GM15510 (cell line): Measurements from ENCODE around the gene AMIGO1.

Experiments
- POLR2A ChIP-seq: IDR thresholded peaks from 3 replicates; pipeline ENCODE4 v1.6.1; 2011; ENCODE audit warnings: borderline replicate concordance; ENCODE audit not compliant: insufficient read length; ENCODE audit errors: extremely low read depth

AMIGO1 gene

DNA sequence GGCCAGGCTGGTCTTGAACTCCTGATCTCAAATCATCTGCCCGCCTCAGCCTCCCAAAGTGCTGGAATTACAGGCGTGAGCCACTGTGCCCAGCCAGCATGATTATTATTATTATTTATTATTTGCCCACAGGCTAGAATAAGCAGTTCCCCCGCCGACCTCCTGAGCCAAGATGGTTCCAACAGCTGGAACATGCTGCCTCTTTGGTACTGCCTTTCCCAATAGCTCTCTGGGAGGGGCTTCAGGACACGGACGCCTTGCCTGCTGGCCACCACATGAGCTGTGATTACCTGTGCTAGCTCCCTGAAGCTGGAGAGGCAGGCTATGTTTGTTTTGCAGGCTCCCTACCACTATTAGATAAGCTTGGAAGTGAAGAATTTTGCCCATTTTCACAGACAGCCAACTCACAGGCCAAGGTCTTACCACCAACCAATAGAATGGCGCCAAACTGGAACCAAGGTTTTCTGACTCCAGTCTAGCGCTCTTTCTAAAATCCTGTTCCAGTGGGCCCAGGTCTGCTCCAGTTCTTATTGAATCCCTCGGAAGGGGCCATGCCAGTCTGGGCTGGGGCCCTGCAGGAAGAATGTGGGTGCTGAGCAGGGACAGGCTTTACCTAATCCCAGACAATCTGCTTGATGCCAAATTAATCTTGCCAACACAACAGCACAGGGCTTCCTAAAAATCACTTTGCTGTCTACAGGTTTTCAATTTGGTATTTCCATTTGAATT is 28.1 kb upstream of the AMIGO1 start:
- TF ChIP-seq POLR2A = no peak

DNA sequence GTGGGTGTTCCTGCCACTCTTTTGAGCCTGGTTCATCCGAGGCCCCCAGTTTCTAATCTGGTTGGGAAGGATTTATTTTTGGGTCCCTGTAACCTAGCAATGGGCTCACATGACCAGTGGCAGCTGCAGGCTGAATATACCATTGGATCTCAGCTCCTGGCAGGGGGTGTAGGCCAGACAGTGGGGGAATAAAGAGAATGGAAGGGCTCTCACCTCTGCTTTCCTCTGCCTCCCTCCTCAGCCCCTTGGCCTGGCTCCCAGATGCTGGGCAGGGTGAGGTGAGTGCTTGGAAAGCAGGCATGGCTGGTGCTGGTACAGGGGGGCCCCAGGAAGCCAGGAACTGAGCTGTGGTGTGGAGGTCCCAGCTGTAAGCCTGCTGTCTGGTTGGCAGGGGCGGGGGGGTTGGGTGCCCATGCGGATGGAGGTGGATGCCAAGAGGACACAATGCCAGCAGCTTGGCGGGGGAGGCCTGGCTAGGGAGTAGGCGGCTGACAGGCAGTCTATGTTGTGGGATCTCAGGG is 26.5 kb upstream of the AMIGO1 start:
- no peak for TF ChIP-seq POLR2A

DNA sequence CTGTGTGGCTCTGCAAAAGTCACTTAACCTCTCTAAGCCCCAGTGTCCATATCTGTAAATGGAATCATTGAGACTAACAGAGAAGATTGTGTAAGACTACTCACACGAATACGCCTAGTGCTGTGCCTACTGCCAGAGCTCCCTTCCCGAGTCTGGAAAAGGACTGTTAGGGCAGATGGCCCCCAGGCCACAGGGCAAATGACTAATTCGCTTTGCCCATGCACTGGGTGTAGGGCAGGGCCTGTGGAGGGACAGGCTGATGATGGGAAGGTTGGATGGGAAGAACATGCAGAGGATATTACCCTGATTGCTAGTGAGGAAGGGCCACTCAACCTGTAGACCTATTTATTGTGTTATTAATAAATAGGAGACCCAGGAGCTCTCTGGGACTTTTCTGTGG is 26.0 kb upstream of the AMIGO1 start:
- TF ChIP-seq POLR2A = no peak

DNA sequence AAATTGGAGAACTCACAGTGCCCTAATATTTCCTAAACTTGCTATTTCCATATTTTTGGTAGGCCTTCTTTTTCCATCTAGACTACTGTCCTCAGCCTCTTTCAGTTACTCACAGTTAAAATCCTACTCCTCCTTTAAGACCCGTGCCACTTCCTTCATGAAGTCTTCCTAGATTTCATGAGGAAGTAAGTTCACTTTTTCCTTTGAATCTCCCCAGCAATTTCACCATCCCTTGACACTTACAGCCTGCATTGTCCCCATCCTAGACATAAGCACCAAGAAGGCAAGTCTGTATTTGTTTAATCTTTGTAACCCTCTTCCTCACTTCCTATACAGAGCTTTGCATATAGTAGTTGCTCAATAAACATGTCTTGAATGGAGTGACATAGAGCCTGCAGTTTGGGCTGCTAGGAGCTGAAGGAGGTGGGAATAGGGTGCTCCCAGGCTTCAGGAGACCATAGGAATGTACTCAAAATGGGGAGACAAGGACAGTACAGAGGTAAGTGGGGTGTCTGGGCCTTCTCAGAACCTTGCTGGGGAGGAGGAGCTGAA is 24.9 kb upstream of the AMIGO1 start:
- no peak for TF ChIP-seq POLR2A

DNA sequence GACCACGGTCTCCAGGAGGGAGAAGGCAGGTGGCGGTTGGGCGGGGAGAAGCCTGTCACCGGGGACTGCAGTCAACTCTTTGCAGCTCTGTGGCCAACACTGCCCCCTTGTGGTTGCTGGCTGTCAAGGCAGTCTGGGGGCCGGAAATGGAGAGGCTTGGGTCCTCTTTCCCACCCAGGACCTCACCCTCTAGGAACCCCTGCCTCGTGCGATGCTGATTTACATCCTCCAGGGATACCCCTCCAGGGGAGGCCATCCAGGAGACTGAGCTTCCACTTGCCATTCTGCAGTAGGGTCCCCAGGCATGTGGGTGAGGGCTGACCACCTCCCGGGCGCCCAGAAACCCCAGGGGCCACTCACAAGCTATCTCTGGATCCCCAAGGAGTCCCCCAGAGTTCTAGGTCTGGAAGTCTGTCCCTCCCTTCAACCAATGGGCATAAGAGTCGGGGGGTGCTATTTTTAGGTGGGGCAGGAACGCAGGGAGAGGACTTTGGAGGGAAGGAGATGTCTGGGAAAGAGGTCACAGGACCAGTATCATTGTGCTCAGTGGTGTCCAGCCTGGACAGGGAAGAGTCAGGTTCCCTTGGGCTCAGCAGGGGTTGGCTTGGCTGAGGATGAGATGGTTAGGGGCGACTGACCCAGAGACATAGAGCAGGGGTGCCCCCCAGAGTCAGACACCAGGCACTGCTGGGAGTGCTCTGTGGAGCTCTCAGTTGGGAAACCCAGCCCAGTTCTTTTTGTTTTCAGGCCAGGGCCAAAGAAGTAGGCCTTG is 23.0 kb upstream of the AMIGO1 start:
- no peak for TF ChIP-seq POLR2A

DNA sequence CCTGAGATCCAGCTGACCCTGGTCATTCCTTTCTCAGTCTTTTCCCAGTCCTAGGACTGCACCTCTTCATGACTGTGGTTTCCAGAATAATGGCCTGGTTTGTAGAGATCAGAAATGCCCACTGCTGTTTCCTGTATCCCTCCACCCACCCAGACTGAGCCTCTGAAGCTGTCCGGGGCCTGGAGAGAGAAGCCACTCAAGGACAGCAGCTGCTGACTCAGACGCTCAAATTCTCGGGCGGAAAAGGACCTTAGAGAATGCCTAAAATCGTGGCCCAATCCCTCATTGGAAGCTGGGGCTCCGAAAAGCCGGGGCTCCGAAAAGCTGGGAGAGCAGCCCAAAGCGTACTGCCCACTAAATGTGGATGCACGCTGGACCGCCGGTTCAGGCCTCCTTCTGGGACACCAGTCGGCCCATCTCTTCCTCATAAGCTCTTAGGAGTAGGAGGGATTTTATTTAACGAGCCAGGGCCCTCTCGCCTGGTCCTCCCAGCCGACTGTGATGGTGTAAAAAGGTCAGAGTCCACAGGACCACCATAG is 22.4 kb upstream of the AMIGO1 start:
- no peak for TF ChIP-seq POLR2A

DNA sequence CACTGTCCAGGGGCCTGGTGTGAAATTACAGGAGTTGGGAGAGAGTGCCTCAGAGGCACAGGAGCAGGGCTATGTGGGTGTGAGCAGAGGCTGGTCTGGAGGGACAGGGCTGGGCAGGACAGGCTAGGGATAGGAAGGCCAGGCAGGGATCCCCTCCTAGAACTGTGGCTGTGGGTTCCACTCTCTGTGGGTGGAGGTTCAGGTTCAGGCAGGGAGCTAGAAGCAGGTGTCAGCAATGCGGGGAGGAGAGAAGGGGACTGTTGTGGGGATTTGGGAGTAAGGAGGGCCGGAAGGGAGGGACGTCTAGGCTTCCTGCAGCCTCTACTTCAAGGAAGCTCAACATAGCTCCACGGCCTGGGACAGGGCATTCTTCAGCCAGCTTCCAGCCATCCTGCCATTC is 21.9 kb upstream of the AMIGO1 start:
- no peak for TF ChIP-seq POLR2A

DNA sequence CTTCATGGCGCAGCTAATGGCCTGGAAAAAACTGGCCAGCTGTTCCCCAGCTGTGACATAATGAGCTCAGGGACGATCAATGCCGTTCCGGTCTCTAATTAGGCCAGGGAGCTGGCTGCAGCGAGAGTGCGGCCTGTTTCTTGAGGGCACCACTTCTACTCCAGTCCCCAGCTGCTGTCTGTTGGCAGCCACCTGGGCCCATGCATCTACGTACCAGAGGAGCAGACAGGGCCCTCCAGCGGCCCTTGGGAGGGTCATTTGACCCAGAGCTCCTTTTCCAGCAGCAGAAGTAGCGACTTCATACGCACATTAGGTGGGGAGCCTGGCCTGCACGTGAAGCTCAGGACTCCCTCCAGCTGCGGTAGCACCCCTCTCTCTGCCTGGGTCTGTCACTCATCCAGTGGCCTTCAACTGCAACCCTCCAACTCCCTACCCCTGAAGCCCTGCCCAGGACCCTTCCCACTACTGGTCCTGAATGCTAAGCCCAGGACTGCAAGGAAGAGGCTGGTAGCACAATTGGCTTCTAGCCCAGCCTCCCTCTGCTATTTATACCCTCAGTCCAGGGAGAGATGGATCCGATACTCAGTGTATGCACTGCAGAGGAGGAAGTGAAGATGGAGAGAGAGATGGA is 21.0 kb upstream of the AMIGO1 start:
- no peak for TF ChIP-seq POLR2A

DNA sequence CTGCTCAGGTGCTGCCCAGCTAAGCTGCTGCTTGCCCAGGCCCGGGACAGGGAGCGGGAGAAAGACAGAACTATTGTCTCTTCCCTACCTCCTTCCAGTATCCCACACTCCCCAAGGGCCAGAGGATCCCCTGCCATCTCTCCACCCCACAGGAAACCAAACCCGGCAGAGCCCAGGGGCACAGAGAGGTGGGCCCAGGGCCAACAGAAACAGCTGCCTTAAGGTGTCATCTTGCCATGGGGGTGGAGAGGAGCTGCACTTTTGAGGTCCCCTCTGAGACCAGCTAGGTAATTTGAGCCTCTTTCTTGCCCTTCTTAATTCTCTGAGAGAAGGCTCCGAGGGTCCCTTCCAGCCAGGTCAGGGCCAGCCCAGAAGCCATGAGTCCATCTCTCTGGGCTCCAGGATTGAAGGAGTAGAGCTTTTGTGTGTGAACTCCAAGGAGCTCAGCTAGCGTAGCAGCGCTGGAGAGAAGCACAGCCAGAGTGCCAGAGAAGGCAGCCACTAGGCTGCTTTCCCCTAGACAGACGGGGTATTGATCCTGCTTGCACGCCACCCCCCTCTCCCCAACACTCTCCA is 20.4 kb upstream of the AMIGO1 start:
- TF ChIP-seq POLR2A = no peak

DNA sequence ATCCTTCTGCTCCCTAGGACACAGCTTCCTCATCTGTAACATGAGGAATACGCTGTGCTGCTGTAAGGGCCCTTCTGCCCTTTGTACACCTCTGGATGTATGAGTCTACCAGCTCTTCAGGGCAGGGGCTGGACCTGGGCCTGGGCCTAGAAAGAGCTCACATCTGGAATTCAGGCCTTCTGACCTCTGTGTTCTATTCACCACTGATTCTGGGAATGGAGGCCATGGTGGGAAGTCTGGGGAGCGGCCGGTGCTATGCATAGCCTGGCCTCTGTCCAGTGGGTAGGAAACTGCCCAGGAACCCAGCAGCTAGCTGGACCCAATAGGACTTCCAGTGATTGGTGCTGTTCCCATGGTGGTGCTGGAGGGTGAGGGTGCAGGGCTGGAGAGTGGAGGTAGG is 19.2 kb upstream of the AMIGO1 start:
- no peak for TF ChIP-seq POLR2A

DNA sequence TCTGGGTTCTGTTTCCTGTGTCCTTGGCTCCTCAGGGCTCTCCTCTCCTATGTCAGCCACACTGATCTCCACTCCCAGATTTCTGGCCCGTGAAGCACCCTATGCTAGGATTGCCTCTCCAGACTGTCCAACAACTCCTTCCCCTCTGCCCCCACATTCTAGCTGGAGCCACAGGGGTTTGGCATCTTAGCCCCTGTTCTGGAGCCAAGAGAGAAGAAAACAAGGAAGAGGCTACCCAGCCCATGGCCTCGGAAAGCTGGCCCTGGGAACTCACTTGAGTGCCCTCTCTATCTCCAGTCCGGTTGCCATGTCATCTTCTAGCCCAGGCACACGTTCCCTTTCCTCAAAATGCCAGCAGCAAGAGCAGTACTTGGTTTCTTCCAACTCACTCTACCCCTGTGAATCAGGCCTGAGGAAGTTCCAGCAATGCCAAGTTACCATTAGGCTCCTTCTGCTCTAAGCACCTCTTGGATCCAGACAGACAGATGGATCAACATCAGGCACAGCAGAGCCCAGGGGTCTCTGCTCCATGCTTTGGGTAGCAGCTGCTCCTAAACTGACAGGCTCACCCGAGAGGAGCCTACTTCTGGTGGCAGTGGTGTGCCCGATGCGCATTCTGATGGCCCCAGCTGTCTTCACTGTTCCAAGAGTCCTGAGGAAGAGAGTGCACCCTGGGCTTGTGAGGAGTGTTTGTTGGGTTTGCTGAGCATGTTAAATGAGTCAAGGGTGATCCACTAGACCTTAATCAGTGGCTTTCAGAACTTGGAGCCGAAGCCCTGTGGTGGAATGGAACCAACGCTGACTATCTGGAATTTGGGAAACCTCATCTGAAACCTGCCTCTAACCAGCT is 18.5 kb upstream of the AMIGO1 start:
- TF ChIP-seq POLR2A = no peak

DNA sequence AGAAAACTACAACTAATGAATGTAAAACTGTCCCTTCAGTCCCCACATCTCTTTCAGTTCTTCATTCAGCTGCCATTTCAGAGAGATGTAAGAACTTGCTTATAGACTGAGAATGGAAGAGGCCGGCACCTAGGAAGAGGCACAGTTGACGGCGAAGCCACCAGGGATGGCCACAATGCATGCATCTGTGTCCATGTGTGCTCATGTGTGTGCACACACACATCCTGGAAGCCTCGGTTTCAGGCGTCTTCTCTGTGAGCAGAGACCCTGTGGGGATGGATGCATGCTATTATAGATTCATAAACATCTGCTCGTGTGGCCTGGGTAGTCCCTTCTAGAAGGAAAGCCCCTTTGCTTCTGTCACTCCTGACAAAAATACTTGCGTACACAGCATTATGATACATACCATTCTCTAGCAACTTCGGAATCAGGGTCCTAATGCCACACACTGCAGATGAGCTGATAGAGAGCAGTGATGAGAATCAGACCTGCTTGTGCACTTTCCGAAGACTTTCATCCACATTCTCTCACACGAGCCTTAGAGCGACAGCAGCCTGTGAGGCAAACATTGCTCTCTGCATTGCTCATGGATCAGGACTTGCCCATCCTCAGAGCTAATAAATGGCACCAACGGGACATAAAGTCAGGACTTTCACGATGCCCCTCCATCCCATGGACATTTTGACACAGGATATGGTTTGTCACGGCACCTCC is 17.7 kb upstream of the AMIGO1 start:
- no peak for TF ChIP-seq POLR2A

DNA sequence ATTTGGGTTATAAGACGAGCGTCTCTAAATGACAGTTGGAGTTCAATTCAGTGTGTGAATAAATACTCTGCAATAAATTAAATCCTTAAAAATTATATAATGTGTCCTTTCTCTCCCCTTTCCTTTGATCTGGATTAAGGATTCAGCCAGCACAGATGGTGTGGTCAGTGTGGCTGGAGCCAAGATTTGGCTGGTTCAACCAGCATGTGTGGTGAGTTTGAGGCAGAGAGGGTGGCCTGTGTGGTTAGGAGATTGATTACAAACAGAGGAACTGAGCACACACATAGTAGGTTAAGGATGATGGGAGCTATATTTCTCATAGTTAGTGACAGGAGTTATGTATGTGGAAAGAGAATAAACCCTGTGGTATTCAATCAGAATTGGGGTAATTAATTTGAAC is 14.2 kb upstream of the AMIGO1 start:
- TF ChIP-seq POLR2A = no peak

DNA sequence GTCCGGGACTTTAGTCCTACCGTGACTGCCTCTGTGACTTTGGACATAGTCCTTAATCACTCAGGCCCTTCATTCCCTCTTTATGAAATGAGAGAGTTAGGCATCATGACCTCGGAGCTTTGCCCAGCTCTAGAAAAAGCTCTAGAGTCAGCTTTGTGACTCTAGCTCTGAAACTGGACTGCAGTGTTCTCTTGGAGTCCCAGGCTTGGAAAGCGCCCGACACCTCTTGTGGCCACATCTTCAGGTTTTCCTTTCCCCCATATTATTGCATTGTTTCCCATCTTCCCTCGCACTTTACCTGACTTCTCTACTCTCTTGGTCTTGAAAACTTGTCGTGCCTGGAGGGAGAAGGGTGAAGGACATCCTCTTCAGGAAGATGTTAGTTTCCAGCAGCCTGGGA is 12.5 kb upstream of the AMIGO1 start:
- no peak for TF ChIP-seq POLR2A
